ENCODE measurements around the gene SNF8. TPM values are rescaled to one million over a fixed set of nuclear protein-coding genes. Genes with fewer than 3 reads are reported as not detected.

SNF8 gene
- total RNA-seq, 1 experiment from 2014 or later: 129 TPM

GRCh38 chr17:48992444-48992843 is 47.8 kb upstream of the SNF8 start:
- H3K4me2 ChIP-seq (ENCODE audit: insufficient read depth, insufficient read length, low read length): no peak overlapping the region
- H3K4me3 Mint-ChIP-seq: peak overlapping the region in 1 of 2 experiments; percentile 14; a peak in 1 of 5 replicates
- no peak overlapping the region for H2BK12ac ChIP-seq (ENCODE audit: insufficient read length, low read depth, low read length)

More at GRCh38 chr17:48992444-48992843, 47.8 kb upstream of the SNF8 start:
- Histone ChIP-seq H3K23me2 (ENCODE audit: insufficient read length, low read depth, low read length, poor library complexity, severe bottlenecking) (peaks cover 12% of the 10 kb centered on the region), H3K4me1 (ENCODE audit: insufficient read depth, low read length) (0 out of 2 replicates have a peak, but pooled peaks cover 2% of the 10 kb centered on the region), H4K91ac (ENCODE audit: insufficient read length, low read depth, low read length) (no peak overlapping the region), H2AK5ac (ENCODE audit: insufficient read length, low read length) (no peak overlapping the region), H4K5ac (ENCODE audit: insufficient read length, low read depth, low read length) (no peak overlapping the region), H2AFZ (ENCODE audit: low read length) (no peak overlapping the region), H3K27me3 (ENCODE audit: insufficient read depth, low read length) (no peaks in the 10 kb centered on the region), H3K79me2 (ENCODE audit: insufficient read depth, low read length) (no peaks in the 10 kb centered on the region; the same call in 1 of the 2 replicates), H3K79me1 (ENCODE audit: insufficient read depth, low read depth, low read length, poor library complexity, severe bottlenecking) (no peaks in the 10 kb centered on the region), H2BK15ac (ENCODE audit: low read depth, low read length) (no peak overlapping the region), H3K27ac (ENCODE audit: insufficient read length, low read depth, low read length) (no peak overlapping the region), H3K9me3 (ENCODE audit: control insufficient read depth, low read depth, low read length) (no peaks in the 10 kb centered on the region), H2BK20ac (ENCODE audit: low read depth, low read length, poor library complexity, severe bottlenecking) (no peak overlapping the region), H4K8ac (replicated peaks; ENCODE audit: insufficient read length, low read depth, low read length) (no peak overlapping the region), H3K14ac (ENCODE audit: insufficient read depth, low read length) (no peak overlapping the region), H3K18ac (ENCODE audit: insufficient read length, low read depth, low read length) (no peak overlapping the region), H2BK5ac (ENCODE audit: insufficient read length, low read length) (no peak overlapping the region), H3K9ac (ENCODE audit: extremely low read depth, insufficient read length, low read length) (no peak overlapping the region), H3T11ph (ENCODE audit: low read length) (no peak overlapping the region), H3K23ac (ENCODE audit: insufficient read length, low read depth, low read length) (no peak overlapping the region), H3K56ac (ENCODE audit: insufficient read length, low read depth, low read length) (no peak overlapping the region), H4K20me1 (ENCODE audit: control insufficient read depth, insufficient read depth, insufficient read length) (no peaks in the 10 kb centered on the region), H3K4ac (ENCODE audit: low read depth, low read length) (no peak overlapping the region), H2BK120ac (ENCODE audit: low read depth, low read length, poor library complexity, severe bottlenecking) (no peak overlapping the region)
- no CpG with 5 or more reads among the region's 2 CpGs for WGBS (ENCODE audit: extremely low coverage, insufficient read length, low lambda C conversion rate)
- no peak for TF ChIP-seq CTCF (conservative IDR thresholded peaks at IDR 0.05)
- Mint-ChIP-seq H3K27ac (peak overlapping the region; percentile 30 to 97 (median 42); a peak in 5 of 7 replicates), H3K36me3 (ENCODE audit: insufficient read depth in 1 of 3, low read depth in 3 of 3) (no peaks in the 10 kb centered on the region), H3K9me3 (no peaks in the 10 kb centered on the region; a peak in 1 of 5 replicates), H3K27me3 (ENCODE audit: low read depth) (no peaks in the 10 kb centered on the region; the same call in 1 of the 2 replicates), H3K4me1 (peaks cover 37 to 51% of the 10 kb centered on the region in 2 experiments)
- no peak for DNase-seq
